Measurements from ENCODE around the gene INTS1.
"Not testable (repeated sequence)": the region's sequence is repeated elsewhere in the genome, so short reads cannot be mapped to it uniquely, and the experiment has no call there.

INTS1 gene

GRCh38 chr7:1443587-1444200, 60.5 kb downstream of the INTS1 start:
- DNase-seq; in situ Hi-C loops (cut with MboI; ENCODE audit: low pct_unique_long_range_greater_than_20kb, low sequenced_read_pairs): not testable (repeated sequence)

DNA sequence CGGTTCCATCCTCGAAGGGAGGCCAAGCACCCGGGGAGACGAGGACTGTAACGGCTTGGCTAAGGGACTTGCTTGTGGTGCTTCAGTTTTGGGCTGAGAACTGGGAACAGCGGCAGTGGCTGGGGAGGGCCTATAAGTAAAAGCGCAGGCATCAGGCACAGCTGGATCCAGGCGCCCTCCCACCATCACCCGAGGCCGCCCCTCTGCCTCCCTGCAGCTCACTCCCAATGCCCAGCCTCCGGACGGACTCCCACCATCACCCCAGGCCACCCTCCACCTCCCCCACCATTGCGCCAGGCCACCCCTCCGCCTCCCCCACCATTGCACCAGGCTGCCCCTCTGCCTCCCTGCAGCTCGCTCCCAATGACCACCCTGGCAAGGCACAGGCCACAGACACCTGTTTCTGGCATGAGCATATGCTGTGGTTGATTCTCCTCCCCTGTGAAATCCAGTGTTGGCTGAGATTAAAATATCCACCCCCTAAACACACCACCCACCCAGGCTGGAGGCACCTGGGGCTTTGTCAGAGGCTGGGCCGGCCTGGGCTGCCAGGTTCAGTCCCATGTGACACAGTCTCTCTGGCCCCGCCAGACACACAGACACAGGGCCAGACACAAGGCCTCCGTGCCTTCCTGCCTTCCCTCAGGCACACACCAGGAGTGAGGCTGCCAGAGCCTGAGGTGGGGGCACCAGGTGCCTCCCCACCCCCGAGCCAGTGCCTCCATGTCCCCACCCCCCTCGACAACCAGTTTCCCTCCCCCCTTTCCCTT, 61.6 kb downstream of the INTS1 start:
- in situ Hi-C loops (cut with MboI; ENCODE audit: low pct_unique_long_range_greater_than_20kb, low sequenced_read_pairs): no loop called here
- DNase-seq: no peak

- DNase-seq: no peak
These were observed 62.4 kb downstream of the INTS1 start for GRCh38 chr7:1441615-1442354.

GRCh38 chr7:1440620-1441019, 63.6 kb downstream of the INTS1 start:
- DNase-seq: no peak
- in situ Hi-C loops (cut with MboI; ENCODE audit: low pct_unique_long_range_greater_than_20kb, low sequenced_read_pairs): no loop called here

More at GRCh38 chr7:1441615-1442354, 62.4 kb downstream of the INTS1 start:
- in situ Hi-C loops (cut with MboI; ENCODE audit: low pct_unique_long_range_greater_than_20kb, low sequenced_read_pairs): no loop called here

DNA sequence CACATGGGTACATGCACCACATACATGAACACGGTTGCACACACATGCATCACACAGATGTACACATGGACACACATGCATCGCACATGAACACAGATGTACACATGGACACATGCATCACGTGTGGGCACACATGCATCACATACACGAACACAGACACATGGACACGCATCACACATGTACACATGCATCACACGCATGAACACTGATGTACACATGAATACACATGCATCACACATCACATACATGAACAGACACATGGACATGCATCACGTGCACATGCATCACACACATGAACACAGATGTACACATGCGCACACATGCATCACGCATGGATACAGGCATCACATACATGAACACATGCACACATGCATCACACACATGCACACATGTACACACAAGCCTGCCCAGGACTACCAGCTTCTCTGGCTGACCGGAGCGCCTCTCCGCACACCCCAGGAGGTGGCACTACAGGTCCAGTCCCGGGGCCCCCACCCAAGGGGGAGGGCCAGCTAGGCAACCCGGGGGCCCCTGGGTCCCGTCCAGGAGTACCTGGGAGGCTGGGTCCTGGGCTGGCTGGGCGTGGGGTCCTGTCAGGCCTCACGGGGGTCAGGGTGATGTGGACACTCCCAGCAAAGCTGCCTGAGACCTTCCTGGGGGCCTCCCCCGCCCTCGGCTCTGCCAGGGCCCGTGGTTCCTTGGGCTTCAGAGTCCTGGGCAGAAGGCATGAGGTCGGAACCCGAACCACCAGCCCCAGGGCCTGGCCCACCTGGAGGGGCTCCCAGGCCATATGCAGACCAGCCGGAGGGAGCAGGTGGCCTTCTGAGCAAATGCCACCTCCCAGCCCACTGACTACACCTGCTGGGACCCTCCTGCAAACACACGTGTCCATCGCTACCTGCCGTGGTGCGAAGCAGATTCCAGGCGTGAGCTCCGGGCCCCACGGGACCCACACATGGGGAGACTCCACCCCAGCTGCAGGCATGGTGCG, 64.5 kb downstream of the INTS1 start:
- in situ Hi-C loops (cut with MboI; ENCODE audit: low pct_unique_long_range_greater_than_20kb, low sequenced_read_pairs): no loop called here
- no peak for DNase-seq

GRCh38 chr7:1438821-1439220, 65.4 kb downstream of the INTS1 start:
- in situ Hi-C loops (cut with MboI; ENCODE audit: low pct_unique_long_range_greater_than_20kb, low sequenced_read_pairs): no loop called here

GRCh38 chr7:1438208-1438607, 66.0 kb downstream of the INTS1 start:
- in situ Hi-C loops (cut with MboI; ENCODE audit: low pct_unique_long_range_greater_than_20kb, low sequenced_read_pairs): no loop called here
- no peak for DNase-seq

More at GRCh38 chr7:1438821-1439220, 65.4 kb downstream of the INTS1 start:
- DNase-seq: no peak

DNA sequence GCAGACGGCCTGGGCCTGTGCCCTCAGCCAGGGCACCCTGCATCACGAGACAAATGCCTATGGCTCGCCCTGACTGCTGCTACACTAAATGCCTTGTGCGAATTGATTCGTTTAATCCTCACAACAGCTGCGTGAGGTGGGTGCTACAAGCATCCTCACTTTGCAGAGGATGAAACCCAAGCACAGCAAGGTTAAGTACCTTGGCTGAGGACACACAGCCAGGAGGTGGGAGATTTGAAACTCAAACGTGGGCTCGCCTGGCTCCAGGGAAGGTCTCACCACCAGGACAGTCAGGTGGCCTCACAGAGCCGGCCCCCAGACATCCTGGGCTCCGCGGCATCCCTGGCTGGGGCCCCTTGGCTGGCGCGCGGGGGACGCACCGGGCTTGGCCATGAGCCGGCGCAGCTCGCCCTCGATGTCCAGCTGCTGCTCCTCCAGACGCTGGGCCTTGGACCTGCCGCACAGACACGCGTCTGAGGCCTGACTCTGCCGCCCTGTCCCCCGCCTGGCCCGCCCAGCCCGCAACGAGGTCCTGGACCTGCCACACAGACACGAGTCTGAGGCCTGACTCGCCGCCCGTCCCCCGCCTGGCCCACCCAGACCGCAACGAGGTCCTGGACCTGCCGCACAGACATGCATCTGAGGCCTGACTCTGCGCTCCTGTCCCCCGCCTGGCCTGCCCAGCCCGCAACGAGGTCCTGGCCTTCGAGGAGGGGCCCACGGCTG, 66.9 kb downstream of the INTS1 start:
- no peak for DNase-seq

DNA sequence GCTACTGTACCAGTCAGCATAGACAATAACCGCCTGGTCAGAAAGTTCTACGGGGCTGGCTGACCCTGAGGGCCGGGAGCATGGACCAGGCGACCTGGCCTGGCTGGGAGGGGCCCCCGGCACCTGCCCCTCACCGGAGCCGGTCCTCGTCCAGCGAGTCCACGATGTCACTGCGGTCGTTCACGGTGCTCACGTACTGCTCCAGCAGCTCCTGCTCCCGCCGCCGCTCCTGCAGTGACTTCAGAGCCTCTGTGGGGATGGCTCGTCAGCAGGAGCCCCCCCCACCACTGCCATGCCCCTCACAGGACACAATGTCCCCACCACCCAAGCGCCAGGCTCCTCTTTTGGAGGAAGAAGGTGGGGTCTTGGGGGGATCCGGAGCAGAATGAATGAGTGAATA, 67.6 kb downstream of the INTS1 start:
- in situ Hi-C loops (cut with MboI; ENCODE audit: low pct_unique_long_range_greater_than_20kb, low sequenced_read_pairs): no loop called here

More for the DNA sequence above, 66.9 kb downstream of the INTS1 start:
- in situ Hi-C loops (cut with MboI; ENCODE audit: low pct_unique_long_range_greater_than_20kb, low sequenced_read_pairs): no loop called here

GRCh38 chr7:1434891-1435670, 69.1 kb downstream of the INTS1 start:
- in situ Hi-C loops (cut with MboI; ENCODE audit: low pct_unique_long_range_greater_than_20kb, low sequenced_read_pairs): no loop called here
- no peak for DNase-seq

More for the DNA sequence above, 67.6 kb downstream of the INTS1 start:
- DNase-seq: no peak

DNA sequence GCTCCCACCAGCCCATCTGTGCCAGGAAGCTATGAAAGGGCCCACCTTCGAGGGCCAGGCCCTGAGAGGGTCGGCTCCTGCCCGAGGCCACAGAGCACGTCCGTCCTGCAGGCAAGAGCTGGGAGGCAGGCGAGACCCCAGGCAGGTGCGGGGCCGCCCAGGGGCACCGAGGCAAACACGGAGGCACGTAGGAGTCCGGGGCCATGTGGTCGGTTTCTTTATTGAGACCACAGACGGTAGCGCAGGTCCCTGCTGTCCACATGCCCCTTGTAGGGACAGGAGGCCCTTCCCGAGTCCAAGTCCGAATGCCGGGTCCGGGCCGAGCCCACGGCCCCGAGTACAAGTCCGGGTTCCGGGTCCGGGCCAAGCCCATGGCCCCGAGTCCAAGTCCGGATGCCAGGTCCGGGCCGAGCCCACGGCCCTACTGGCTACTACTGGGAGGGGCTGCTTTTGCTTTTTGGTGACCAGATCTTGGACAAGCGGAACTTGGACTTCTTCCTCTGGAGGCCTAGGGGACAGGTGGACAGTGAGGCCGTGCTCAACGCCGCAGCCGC, 69.9 kb downstream of the INTS1 start:
- in situ Hi-C loops (cut with MboI; ENCODE audit: low pct_unique_long_range_greater_than_20kb, low sequenced_read_pairs): no loop called here
- no peak for DNase-seq

- in situ Hi-C loops (cut with MboI; ENCODE audit: low pct_unique_long_range_greater_than_20kb, low sequenced_read_pairs): no loop called here
- no peak for DNase-seq
These were observed 70.9 kb downstream of the INTS1 start for GRCh38 chr7:1433128-1433920.

DNA sequence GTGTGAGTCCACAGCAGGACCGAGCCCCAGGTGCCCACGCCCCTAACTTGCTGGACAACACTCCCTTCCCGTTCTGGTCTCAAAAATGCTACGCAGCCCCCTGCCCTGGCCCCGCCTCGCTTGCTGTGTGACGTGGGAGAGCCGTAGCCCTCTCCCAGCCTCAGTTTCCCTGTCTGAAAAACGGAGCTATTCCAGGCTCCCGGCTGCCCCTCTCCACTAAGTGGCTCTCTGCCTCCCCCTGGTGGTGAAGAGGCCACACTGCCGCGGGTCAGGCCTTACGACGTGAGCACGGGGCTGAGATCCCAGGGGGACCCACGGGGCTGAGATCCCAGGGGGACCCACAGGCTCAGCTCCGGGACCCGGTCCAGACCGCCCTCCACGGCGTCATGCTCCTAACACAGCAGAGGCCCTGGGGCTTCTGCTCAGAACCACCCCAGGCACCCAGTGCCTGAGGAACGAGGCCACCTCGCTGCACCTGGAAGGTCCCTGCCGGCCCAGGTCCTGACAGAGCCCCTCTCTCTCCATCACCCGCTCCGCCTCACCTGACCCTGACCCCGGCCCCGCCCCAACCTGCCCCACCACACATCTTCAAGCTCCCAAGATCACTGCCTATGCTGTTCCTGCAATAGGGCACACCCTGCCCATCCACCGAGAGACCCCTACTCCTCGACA, 71.6 kb downstream of the INTS1 start:
- in situ Hi-C loops (cut with MboI; ENCODE audit: low pct_unique_long_range_greater_than_20kb, low sequenced_read_pairs): no loop called here
- DNase-seq: peak; percentile 53

GRCh38 chr7:1431634-1432380, 72.4 kb downstream of the INTS1 start:
- in situ Hi-C loops (cut with MboI; ENCODE audit: low pct_unique_long_range_greater_than_20kb, low sequenced_read_pairs): no loop called here
- DNase-seq: no peak

- in situ Hi-C loops (cut with MboI; ENCODE audit: low pct_unique_long_range_greater_than_20kb, low sequenced_read_pairs): no loop called here
- DNase-seq: no peak
These were observed 73.0 kb downstream of the INTS1 start for GRCh38 chr7:1431226-1431625.
